HepG2 (cell line): ENCODE results near the gene AP3D1. TPM values are rescaled to one million over a fixed set of nuclear protein-coding genes. Genes with fewer than 3 reads are reported as not detected.

ENCODE experiments used
- BCL6 ChIP-seq: IDR thresholded peaks from 2 replicates; pipeline ENCODE4 v1.6.1; 2016; ENCODE audit warnings: missing genetic modification reagents, missing compliant biosample characterization
- RAD51 ChIP-seq: fragments of 450-650 bp; IDR thresholded peaks from 2 replicates; pipeline ENCODE4 v1.6.1; 2016; ENCODE audit warnings: borderline replicate concordance
- SIX1 ChIP-seq: sonication (generic); formaldehyde crosslinking; IDR thresholded peaks from 2 replicates; pipeline ENCODE4 v1.4.0; 2020; ENCODE audit warnings: missing genetic modification reagents, borderline replicate concordance
- SIX4 ChIP-seq: sonication (generic); formaldehyde crosslinking; IDR thresholded peaks from 2 replicates; pipeline ENCODE4 v1.4.0; 2020; ENCODE audit warnings: missing genetic modification reagents
- ZNF230 ChIP-seq: sonication (generic); formaldehyde crosslinking; IDR thresholded peaks from 2 replicates; pipeline ENCODE4 v1.4.0; 2020; ENCODE audit warnings: mild to moderate bottlenecking, missing genetic modification reagents
- ZNF749 ChIP-seq: sonication (generic); formaldehyde crosslinking; IDR thresholded peaks from 2 replicates; pipeline ENCODE4 v1.8.0; 2022; ENCODE audit warnings: mild to moderate bottlenecking, missing genetic modification reagents, moderate library complexity, borderline replicate concordance
- ZNF75D ChIP-seq: sonication (generic); formaldehyde crosslinking; IDR thresholded peaks from 2 replicates; pipeline ENCODE4 v1.8.1; 2023; ENCODE audit warnings: missing genetic modification reagents, mild to moderate bottlenecking, borderline replicate concordance
- polyA plus RNA-seq, 8 experiments: library from polyadenylated mRNA; depleted of rRNA in 3 of 8; stranded (reverse) in 7 of 8; unstranded in 1 of 8; fragments of >200 nt; fragmentation: Illumina TruSeq in 4 of 8; extraction: Trizol in 4 of 8; gene quantifications; 2 replicates each; pipeline versions ENCODE4 v1.2.1 to v1.2.3, GENCODE V29; 2011 to 2016; ENCODE audit warnings: low read depth in 4 of 8, missing spikeins in 1 of 8, mixed read lengths in 1 of 8; ENCODE audit not compliant: insufficient read depth in 1 of 8
- total RNA-seq, 5 experiments: library from RNA; depleted of rRNA; stranded (reverse); fragments of >200 nt; fragmentation: Illumina TruSeq; extraction: Trizol; gene quantifications; 2 replicates each; pipeline ENCODE4 v1.2.3, GENCODE V29; 2016; ENCODE audit warnings: low read depth in 1 of 5
- TF ChIP-seq, protein P1 (sequence below): sonication (generic); formaldehyde crosslinking; IDR thresholded peaks from 2 replicates; pipeline ENCODE4 v1.4.0; 2020; ENCODE audit warnings: missing genetic modification reagents; ENCODE audit errors: not compliant biosample characterization
- TF ChIP-seq, protein P2 (sequence below): sonication (generic); formaldehyde crosslinking; IDR thresholded peaks from 2 replicates; pipeline ENCODE4 v1.8.0; 2022; ENCODE audit warnings: mild to moderate bottlenecking, missing genetic modification reagents, moderate library complexity
- TF ChIP-seq, protein P3 (sequence below): sonication (generic); formaldehyde crosslinking; IDR thresholded peaks from 2 replicates; pipeline ENCODE4 v1.4.0; 2020; ENCODE audit warnings: mild to moderate bottlenecking, missing genetic modification reagents
- TF ChIP-seq, protein P4 (sequence below): sonication (generic); formaldehyde crosslinking; IDR thresholded peaks from 2 replicates; pipeline ENCODE4 v1.5.1; 2020; ENCODE audit warnings: mild to moderate bottlenecking, missing genetic modification reagents, moderate library complexity
- TF ChIP-seq, protein P5 (sequence below): sonication (generic); formaldehyde crosslinking; IDR thresholded peaks from 2 replicates; pipeline ENCODE4 v1.4.0; 2020; ENCODE audit warnings: mild to moderate bottlenecking, missing genetic modification reagents
- TF ChIP-seq, protein P6 (sequence below): sonication (generic); formaldehyde crosslinking; IDR thresholded peaks from 2 replicates; pipeline ENCODE4 v1.9.0; 2021; ENCODE audit warnings: missing genetic modification reagents, borderline replicate concordance
- TF ChIP-seq, protein P7 (sequence below): IDR thresholded peaks from 2 replicates; pipeline ENCODE4 v1.6.1; 2016
- TF ChIP-seq, protein P8 (sequence below): sonication (generic); formaldehyde crosslinking; IDR thresholded peaks from 2 replicates; pipeline ENCODE4 v1.4.0; 2020; ENCODE audit warnings: missing genetic modification reagents, borderline replicate concordance
- TF ChIP-seq, protein P9 (sequence below): sonication (generic); formaldehyde crosslinking; IDR thresholded peaks from 2 replicates; pipeline ENCODE4 v1.8.1; 2023; ENCODE audit warnings: mild to moderate bottlenecking, inconsistent platforms, moderate library complexity, missing genetic modification reagents, borderline replicate concordance

The AP3D1 gene
- total and polyA plus RNA-seq, 2 of the 13 experiments (the other 11 are each of a cell fraction or from before 2014, with no cell fraction given): 68.0 to 82.6 TPM

DNA sequence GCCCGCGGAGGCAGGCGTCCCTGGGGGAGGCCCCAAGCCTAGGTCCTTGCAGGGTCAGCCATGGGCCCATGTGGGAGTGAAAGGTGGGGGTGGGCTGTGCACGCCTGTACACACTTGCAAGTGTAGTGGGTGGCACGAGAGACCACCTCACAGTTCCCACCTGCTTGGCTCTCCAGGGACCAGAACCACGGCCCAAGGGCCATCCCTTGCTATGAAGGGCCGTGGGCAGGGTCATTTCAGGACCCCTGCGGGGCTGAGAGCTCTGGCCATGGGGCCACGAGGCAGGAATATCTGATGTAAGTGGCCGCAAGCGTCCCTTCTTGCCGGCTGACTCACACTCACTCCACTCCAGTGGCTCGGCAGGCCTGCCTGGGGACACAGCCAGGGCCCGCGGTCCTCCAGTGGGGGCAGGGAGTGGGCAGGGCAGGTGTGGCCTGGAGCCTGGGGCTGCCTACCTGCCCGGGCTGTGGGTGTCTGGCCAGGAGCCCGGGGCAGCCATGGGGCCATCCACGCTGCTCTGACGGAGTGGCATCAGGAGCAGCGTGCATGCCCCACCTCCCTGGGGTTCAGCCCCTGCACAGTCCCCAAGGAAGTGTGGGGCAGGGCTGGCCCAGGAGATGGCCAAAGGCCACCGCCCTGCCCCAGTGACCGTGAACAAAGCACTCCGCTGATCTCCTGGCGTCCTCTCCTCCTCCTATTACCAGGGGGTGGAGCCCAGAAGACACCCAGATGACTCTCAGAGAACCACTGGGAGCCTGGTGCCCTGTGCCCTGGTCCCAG, 91.8 kb downstream of the AP3D1 start (continued):
- TF ChIP-seq, protein P1, sequence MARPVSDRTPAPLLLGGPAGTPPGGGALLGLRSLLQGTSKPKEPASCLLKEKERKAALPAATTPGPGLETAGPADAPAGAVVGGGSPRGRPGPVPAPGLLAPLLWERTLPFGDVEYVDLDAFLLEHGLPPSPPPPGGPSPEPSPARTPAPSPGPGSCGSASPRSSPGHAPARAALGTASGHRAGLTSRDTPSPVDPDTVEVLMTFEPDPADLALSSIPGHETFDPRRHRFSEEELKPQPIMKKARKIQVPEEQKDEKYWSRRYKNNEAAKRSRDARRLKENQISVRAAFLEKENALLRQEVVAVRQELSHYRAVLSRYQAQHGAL (CRISPR knock-in tag): no peak
- TF ChIP-seq, protein P2, sequence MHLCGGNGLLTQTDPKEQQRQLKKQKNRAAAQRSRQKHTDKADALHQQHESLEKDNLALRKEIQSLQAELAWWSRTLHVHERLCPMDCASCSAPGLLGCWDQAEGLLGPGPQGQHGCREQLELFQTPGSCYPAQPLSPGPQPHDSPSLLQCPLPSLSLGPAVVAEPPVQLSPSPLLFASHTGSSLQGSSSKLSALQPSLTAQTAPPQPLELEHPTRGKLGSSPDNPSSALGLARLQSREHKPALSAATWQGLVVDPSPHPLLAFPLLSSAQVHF (CRISPR knock-in tag): no peak
- TF ChIP-seq, protein P3, sequence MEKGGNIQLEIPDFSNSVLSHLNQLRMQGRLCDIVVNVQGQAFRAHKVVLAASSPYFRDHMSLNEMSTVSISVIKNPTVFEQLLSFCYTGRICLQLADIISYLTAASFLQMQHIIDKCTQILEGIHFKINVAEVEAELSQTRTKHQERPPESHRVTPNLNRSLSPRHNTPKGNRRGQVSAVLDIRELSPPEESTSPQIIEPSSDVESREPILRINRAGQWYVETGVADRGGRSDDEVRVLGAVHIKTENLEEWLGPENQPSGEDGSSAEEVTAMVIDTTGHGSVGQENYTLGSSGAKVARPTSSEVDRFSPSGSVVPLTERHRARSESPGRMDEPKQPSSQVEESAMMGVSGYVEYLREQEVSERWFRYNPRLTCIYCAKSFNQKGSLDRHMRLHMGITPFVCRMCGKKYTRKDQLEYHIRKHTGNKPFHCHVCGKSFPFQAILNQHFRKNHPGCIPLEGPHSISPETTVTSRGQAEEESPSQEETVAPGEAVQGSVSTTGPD (CRISPR knock-in tag): peak; percentile 75; the same call in 1 of the 2 replicates
- TF ChIP-seq SIX4 (CRISPR knock-in tag): peak; percentile 82
- TF ChIP-seq, protein P4, sequence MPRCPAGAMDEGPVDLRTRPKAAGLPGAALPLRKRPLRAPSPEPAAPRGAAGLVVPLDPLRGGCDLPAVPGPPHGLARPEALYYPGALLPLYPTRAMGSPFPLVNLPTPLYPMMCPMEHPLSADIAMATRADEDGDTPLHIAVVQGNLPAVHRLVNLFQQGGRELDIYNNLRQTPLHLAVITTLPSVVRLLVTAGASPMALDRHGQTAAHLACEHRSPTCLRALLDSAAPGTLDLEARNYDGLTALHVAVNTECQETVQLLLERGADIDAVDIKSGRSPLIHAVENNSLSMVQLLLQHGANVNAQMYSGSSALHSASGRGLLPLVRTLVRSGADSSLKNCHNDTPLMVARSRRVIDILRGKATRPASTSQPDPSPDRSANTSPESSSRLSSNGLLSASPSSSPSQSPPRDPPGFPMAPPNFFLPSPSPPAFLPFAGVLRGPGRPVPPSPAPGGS (CRISPR knock-in tag): no peak; the same call in 1 of the 2 replicates
- TF ChIP-seq RAD51: no peak
- TF ChIP-seq ZNF749 (CRISPR knock-in tag): no peak; the same call in 1 of the 2 replicates
- TF ChIP-seq, protein P5, sequence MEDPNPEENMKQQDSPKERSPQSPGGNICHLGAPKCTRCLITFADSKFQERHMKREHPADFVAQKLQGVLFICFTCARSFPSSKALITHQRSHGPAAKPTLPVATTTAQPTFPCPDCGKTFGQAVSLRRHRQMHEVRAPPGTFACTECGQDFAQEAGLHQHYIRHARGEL: no peak
- TF ChIP-seq, protein P6, sequence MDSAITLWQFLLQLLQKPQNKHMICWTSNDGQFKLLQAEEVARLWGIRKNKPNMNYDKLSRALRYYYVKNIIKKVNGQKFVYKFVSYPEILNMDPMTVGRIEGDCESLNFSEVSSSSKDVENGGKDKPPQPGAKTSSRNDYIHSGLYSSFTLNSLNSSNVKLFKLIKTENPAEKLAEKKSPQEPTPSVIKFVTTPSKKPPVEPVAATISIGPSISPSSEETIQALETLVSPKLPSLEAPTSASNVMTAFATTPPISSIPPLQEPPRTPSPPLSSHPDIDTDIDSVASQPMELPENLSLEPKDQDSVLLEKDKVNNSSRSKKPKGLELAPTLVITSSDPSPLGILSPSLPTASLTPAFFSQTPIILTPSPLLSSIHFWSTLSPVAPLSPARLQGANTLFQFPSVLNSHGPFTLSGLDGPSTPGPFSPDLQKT (CRISPR knock-in tag): no peak
- TF ChIP-seq, protein P7, sequence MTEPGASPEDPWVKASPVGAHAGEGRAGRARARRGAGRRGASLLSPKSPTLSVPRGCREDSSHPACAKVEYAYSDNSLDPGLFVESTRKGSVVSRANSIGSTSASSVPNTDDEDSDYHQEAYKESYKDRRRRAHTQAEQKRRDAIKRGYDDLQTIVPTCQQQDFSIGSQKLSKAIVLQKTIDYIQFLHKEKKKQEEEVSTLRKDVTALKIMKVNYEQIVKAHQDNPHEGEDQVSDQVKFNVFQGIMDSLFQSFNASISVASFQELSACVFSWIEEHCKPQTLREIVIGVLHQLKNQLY (CRISPR knock-in tag): peak; percentile 59; the same call in 1 of the 2 replicates
- TF ChIP-seq, protein P8, sequence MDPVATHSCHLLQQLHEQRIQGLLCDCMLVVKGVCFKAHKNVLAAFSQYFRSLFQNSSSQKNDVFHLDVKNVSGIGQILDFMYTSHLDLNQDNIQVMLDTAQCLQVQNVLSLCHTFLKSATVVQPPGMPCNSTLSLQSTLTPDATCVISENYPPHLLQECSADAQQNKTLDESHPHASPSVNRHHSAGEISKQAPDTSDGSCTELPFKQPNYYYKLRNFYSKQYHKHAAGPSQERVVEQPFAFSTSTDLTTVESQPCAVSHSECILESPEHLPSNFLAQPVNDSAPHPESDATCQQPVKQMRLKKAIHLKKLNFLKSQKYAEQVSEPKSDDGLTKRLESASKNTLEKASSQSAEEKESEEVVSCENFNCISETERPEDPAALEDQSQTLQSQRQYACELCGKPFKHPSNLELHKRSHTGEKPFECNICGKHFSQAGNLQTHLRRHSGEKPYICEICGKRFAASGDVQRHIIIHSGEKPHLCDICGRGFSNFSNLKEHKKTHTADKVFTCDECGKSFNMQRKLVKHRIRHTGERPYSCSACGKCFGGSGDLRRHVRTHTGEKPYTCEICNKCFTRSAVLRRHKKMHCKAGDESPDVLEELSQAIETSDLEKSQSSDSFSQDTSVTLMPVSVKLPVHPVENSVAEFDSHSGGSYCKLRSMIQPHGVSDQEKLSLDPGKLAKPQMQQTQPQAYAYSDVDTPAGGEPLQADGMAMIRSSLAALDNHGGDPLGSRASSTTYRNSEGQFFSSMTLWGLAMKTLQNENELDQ (CRISPR knock-in tag): no peak
- 0 out of 2 replicates have a peak, but pooled peaks have one; percentile 64 for TF ChIP-seq ZNF230 (CRISPR knock-in tag)
- peak; percentile 40; the same call in 1 of the 2 replicates for TF ChIP-seq BCL6 (CRISPR knock-in tag)
- TF ChIP-seq, protein P9, sequence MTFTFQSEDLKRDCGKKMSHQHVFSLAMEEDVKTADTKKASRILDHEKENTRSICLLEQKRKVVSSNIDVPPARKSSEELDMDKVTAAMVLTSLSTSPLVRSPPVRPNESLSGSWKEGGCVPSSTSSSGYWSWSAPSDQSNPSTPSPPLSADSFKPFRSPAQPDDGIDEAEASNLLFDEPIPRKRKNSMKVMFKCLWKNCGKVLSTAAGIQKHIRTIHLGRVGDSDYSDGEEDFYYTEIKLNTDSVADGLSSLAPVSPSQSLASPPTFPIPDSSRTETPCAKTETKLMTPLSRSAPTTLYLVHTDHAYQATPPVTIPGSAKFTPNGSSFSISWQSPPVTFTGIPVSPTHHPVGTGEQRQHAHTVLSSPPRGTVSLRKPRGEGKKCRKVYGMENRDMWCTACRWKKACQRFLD (CRISPR knock-in tag): no peak; the same call in 1 of the 2 replicates
- TF ChIP-seq SIX1 (CRISPR knock-in tag): no peak
- TF ChIP-seq ZNF75D: no peak
